ENCODE data around the gene U2AF1.
"Not testable (repeated sequence)": the region's sequence is repeated elsewhere in the genome, so short reads cannot be mapped to it uniquely, and the experiment has no call there.

U2AF1 gene, protein sequence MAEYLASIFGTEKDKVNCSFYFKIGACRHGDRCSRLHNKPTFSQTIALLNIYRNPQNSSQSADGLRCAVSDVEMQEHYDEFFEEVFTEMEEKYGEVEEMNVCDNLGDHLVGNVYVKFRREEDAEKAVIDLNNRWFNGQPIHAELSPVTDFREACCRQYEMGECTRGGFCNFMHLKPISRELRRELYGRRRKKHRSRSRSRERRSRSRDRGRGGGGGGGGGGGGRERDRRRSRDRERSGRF

DNA sequence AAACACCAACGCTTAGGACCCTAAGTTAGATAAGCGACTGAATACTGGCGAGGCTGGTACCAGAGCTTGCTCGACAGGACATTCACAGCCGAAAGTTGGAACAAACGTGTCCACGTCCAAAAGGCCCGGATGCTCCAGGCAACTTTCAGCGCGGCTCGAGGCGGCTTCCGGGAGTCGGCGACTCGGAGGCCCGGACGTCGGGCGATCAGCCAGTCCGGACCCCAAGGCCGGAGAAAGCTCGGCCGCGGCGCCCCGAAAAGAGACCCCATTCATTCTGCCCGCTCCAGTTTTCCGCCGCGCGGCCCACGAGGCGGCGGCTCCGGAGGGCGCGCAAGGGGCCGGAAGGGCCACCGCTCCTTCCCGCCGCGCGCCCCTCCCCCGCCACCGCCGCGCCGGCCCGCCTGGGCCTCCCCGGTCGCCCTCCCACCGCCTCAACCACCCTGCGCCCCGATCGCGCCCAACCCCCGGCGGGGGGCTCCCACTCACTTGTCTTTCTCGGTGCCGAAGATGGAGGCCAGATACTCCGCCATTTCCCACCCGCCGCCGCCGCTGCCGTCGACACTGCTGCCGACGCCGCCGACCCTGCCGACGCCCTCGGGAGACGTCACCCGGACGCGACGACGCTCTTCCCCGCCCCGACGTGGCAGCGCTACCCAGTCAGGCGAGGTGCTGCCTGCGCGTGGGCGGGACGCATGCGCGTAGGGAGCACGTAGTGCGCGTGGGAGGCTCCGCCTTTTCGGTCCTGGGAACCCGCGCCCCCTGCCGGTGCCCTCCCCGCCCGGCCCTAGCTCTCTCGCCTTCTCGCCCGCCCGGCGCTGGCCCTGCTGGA, at the start of gene U2AF1:
Gene U2AF1 (minus strand): TSS at position 606 of the 829 bp plus-strand sequence. CDS start 76 bp downstream, at position 530.
- not testable (repeated sequence) for DNase-seq

DNA sequence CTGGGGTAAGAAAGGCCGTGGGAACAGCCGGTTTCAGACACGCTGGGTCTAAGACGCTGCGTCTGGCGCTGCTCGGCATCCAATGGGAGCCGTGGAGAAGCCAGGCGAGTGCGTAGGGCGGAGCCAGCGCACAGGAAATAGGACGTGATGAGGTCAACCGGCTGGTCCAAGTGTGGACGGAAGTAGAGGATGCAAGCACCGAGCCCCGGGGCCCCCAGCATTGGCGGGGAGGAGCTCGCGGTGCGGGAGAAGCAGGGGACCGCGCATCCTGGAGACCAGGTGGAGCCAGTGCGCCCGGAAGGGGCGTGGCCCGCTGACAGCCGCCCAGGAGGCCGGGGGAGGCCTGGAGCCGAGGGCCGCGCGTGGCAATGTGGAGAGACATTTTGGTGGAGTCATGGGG, 46.2 kb upstream of the U2AF1 start:
- DNase-seq = not testable (repeated sequence)

DNA sequence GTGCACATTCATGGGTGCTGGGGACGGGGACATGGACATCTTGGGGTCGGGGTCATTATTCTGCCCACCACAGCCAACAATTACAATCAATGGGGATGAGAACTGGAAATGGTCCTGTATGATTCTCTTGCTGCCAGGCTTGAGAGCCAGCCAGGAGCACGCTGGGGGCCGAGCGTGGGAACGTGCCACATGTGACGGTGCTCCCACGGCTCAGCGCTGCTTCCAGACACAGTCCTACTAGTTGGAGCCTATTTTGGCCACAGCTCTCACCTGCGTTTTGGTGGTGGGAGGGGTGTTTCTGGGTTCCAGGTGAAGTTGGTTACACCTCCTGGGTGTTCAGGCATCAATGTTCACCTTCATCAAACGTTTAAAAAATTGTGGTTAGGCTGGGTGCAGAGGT, 42.0 kb upstream of the U2AF1 start:
- DNase-seq = not testable (repeated sequence)

DNA sequence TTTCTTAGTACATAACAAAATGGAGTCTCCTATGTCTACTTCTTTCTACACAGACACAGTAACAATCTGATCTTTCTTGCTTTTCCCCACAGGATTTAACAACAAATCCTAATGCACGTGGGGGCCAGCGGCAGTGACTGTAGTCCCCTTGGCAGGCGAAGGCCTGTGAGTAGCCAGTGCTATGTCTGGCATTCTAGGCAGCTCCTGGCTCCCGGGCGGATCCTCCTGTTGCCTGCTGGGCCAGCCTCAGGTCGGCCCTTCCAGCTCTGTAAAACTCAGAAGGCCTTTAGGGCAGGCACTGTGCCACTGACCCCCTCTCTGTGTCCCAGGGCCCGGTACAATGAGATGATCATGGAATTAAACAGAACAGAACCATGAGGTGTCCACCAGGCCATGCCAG, 40.6 kb upstream of the U2AF1 start:
- not testable (repeated sequence) for DNase-seq

DNA sequence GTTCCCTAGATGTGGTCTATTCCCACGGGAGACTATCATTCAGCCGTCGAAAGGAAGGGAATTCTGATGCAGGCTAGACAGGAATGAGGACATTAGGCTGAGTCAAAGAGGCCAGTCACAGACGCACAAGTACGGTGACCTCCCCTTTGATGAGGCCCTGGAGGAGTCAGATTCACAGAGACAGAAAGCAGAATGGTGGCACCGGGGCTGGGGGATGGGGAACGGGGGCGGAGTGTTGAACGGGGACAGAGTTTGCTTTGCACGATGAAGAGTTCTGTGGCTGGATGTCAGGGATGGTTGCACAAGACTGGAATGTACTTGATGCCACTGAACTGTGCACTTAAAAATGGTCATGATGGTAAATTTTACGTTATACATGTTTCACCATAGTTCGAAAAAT, 39.3 kb upstream of the U2AF1 start:
- DNase-seq = not testable (repeated sequence)

DNA sequence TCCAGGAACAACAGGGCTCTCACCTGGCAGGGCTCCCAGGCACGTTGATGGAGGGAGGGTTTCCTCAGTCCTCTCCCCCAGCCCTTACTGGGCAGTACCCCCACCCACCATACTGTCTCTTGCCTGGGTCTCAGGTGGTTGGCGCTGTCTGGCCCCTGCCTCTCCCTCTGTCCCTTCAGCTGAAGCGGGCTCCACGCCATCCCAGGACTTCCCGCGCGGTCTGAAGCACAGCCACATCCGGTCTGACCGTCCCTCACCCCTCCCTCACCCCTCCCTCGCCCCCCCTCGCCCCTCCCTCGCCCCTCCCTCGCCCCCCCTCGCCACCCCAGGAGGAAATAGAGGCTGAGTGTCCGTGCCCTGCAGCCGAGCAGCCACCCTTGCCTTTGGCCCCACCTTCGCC, 34.0 kb upstream of the U2AF1 start:
- not testable (repeated sequence) for DNase-seq

DNA sequence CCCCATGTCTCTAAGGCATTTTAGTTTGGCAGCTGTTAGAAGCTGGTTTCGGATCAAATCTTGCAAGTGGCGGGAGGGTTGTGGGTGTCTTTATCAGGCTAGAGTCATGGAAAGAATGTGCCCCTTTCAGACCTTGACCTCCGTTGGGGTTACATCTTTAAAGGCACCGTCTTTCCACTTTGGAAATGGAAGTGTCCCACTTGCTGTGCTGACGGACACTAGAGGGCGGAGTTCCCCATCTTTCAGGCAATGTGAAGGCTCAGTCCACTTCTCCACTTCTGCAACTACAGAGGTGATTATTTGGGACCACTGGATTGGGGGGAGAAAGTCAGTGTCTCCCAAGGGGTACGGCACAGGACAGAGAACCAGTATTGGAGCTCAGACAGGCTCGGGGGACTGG, 31.6 kb upstream of the U2AF1 start:
- not testable (repeated sequence) for DNase-seq

DNA sequence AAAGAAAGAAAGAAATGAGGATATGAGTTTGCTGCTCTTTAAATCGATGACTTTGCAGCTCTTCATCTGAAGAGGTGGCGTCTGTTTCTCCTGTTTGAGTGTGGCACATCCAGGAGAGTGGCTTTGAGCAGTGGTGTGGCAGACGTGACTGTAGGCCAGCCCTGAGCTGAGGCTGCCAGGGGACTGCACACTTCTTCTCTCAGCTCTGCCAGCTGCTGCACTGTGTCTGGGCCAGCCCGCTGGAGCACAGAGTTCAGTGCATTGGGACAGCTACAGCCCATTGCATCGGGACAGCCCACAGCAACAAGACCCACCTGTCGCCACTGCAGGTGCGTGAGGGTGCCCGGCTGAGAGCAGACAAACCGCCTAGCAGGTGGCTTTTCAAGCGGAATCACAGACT, 27.1 kb upstream of the U2AF1 start:
- not testable (repeated sequence) for DNase-seq

DNA sequence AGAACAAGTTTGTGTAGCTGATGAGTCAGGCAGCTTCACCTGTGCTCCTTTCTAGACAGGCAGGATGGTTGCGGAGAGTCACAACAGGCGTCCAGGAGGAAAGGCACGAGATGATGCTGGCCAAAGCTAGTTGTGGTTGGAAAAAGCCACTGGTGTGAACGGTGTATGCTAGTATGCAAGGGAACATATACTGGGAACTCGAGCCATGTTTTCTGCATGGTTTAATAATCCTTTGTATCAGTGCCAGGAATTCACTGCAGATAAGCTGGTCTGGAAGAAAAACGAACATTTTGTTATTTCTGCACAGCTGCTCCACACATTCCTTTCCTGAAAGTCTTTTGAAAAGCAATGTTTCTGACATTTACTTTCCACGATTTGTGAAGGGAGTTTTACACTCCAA, 22.7 kb upstream of the U2AF1 start:
- DNase-seq = not testable (repeated sequence)

DNA sequence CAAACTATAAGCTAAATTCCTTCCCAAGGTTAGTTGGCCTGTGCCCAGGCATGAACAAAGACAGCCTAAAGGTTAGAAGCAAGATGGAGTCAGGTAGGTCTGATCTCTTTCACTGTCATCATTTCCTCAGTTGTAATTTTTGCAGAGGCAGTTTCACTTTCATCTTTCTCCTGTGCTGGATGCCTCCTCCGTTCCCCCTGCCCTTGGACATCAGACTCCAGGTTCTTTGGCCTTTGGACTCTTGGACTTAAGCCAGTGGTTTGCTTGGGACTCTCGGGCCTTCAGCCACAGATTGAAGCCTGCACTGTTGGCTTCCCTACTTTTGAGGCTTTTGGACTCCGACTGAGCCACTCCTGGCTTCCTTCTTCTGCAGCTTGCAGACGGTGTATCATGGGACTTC, 8.6 kb upstream of the U2AF1 start:
- DNase-seq = not testable (repeated sequence)

DNA sequence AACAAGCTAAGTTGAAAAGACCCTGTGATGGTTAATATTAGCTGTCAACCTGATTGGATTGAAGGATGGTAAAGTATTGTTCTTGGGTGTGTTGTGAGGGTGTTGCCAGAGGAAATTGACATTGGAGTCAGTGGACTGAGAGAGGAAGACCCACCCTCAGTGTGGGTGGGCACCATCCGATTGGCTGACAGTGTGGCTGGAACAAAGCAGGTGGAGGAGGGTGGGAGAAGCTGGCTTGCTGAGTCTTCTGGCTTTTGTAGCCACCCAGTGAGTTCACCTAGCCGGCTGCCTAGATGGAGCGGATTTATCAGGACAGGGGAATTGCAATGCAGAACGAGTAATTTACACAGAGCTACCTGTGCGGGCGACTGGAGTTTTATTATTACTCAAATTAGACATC, 7.1 kb upstream of the U2AF1 start:
- not testable (repeated sequence) for DNase-seq

DNA sequence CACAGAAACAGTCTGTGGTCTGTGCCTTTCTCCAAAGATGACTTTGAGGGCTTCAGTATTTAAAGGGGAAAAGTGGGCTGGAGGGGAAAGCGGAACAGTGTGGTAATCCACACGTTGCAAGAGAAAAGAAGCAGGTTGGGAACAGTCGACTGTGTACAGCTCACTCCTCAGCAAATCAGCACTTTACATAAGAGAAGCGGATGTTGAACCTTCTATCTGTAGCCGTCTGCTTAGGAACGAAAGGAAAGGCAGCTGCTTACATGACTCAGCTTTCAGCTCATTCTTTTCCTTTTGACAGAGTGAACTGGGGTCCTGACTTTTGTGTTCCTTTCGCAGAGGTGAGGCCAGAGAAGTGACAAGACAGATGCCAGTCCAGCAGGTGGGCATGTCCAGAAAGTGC, 1.6 kb upstream of the U2AF1 start:
- not testable (repeated sequence) for DNase-seq

DNA sequence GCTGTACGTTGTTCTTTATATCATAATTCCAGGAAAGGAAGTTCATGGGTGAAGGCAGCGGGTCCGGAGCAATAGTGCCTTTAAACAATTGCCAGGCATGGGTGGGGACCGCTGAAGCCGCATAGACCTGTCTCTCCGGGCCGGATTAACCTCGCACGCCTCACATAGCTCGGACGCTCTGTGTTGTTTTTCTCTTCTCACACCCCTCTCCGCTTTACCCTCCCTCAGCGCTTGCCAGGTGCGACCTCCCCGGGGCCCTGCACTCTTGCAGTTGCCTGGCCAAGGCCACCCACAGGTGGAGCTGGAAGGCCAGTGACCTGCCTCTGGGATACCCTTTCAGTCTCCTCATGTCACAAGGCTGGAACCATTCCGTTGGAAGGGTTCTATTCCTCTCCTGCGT, 807 bp upstream of the U2AF1 start:
- not testable (repeated sequence) for DNase-seq

DNA sequence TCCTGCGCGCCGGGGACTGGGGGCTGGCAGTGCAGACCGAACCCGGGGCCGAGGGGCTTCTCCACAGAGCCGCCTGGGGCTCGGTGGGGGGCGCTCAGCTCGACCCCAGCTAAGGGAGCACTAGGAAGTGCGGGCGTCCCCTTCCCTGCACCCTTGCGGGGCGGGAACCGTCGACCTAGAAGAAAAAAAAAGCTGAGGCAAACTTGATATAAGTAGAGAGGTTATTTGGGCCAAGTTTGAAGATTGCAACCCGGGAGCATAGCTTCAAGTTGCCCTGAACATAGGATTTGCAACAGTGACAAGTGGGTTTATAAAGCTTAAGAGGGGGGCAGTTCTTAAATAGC, 396 bp upstream of the U2AF1 start:
- DNase-seq = not testable (repeated sequence)

DNA sequence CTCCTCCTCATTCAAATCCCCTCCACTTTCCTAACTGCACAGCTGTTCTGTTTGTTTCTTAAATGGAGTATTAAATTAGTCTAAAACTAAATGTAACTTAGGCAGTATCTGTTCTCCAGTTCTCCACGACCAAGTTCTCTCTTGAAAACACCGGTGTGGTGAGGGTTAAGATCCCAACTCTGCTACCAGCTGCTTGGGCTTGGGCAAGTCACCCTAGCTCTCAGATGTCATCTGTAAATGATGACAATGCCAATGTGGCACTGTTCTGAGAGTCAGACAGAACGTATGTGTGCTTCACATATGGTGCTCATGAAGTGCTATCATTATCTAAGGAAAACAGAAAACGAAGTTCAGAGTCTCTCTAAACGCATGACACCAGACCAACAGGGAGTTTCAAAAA, 2.7 kb downstream of the U2AF1 start:
- not testable (repeated sequence) for DNase-seq

DNA sequence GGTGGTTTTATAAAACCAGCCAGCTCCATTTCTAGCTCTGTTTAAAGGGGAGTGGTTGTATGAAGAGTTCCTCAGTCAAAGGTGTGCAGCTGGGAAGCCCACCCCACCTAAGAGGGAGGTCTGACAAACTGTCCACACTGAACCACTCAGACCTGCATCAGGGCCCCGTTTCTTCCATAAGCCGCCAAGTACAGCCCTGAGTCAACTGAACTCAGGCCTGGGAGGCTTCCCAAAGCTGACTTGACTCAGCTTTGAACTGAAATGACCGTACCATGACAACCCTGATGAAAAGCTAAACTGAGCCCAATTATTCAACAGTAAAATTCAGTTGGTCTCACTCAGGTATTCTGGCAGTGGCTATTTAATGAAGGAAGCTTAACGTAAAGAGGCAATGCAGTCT, 5.1 kb downstream of the U2AF1 start:
- DNase-seq = not testable (repeated sequence)

DNA sequence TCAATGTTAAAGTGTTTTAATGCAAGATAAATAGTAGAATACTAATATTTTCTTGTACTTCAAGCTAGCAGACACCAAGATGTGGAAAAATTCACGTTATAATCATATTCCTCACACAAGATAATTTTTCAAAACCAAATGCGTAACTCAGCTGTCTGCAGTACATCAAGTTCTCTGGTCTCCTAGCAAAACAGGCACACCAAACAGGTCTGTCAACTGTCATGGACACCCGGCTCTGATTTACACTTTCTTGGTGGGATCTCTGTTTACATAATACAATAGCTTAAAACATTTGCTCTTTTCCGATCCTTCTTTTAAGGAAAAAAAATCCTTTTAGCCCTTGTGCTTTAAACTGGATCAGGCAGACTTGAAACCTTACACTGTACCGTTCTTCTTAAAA, 5.7 kb downstream of the U2AF1 start:
- DNase-seq = not testable (repeated sequence)

DNA sequence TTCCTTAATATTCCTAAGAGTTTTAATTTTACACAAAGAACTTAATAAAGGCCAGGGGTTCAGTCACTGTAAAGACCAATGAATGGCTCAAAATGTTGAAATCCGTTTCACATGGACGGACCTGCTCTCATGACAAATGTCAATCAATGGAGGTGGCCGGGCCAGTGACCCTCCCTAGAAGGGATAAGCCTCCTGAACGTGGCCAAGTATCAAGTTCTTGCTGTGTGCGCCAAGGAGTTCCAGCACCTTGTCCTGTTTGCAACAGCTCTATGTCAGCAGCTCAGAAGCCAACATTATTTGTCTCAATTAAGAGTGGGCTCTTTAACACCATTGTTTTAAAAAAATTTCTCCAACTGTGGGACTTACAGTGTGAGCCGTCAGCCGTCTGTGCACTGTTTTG, 6.4 kb downstream of the U2AF1 start:
- DNase-seq = not testable (repeated sequence)

DNA sequence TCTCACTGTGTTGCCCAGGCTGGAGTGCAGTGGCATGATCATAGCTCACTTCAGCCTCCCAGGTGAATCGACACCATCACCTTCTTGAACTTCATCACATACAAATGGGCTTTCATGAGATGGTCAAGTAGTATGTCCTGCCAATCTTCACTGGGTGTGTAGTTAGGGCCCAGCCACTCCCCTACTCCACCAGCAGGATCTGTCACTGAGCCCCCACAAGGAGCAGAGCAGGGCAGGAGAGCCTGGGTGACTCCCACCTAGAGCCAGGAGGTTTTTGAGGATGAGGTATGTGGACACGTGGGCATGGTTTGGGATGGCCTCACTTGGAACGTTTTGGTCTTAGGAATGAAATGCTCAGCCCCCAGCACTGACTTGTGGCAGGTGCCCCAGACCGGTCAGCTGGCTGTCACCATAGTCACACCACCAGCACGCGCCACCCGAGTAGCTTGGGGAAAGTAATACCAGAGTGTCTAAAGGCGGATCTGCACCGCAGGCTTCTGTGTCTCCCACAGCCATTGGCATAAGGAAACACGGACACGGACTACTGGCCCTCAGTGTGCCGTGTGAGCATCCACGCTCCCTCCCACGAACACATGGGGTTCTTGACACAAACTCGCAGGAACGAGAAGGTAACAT, 15.3 kb downstream of the U2AF1 start:
- DNase-seq = not testable (repeated sequence)

DNA sequence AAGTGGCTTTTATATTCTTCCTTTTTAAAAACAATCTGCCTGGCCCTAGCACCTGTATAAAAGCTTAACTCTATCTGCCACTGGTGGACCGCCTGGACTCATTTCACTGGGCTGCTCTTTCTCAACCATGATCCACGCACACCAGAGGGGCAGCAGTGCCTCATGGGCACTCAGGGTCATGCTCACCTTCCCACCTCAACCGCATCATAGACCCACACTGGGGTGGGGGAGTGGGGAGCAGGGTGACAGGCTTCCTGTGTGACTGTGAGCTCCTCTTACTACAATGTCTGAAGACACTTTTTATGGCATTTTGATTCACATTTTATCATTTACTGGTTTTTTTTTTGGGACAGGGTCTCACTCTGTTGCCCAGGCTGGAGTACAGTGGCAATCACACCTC, 16.4 kb downstream of the U2AF1 start:
- not testable (repeated sequence) for DNase-seq

DNA sequence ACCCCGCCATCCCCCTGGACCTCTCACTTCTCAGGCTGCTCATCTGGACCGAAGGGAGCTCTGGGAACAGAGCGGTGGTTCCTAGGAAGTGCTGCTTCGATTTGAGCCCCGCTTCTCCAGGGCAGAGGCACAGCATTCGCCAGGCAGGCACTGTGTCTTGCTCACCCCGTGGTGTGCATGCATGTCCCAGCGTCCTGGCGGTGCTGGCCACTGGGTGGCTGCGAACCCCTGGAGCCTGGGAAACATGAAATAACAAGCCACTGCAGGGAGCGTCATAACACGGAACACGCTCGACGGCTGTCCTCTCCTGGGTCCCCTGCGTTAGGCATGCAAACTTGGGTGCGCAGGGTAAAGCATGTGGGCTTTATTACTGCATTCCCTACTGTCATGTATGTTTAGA, 17.9 kb downstream of the U2AF1 start:
- DNase-seq = not testable (repeated sequence)

DNA sequence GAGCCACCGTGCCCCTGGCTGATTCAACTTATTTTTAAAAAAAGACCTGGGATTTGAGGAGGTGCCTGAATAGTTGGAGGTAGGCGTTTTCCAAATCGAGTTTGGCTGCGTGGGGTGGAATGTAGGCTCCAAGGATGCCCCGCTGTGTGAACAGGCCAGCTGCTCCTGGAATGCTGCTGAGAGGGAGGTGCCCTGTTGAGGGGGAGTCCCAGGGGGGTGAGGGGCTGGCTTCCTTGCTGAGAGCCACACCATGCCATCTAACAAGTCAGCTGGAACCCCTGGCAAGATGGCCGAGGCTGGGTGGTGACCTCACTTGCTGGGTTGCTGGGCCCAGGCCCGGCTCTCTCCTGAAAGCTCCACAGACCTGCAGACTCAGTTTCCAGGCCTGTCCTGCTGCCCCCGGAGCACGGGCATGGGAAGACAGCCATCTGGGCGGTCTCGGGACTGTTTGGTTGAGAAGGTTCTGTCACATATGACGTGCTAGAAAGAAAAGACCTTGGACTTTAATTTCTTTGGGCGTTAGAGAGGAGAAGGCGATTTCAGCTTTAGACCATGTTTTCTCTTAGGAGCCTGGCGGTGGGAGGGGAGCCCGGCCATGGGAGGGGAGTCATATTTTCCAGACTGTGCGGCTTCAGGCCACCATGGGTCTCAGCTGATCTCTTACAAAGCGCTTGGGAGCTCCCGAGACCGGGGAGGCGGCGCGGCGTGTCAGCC, 24.6 kb downstream of the U2AF1 start:
- not testable (repeated sequence) for DNase-seq

DNA sequence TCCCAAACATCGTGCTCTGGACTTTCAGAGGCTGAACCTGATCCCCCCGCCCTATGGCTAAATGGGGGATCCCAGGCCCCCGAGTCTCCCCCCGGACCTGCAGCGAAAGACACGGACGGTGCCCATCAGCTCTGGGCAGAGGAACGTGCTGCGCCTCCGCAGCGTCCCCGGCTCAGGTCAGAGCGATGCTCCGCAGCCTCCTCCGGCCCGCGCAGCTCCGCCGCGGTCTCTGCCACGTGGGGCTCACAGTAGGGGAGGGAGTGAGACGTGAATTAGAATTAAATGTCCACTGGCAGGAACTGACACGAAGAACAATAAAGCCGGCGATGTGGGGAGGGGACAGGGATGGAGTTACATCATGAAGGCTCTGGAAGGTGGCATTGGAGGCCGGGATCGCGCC, 30.7 kb downstream of the U2AF1 start:
- DNase-seq = not testable (repeated sequence)
